SU-DHL-6 (cell line): ENCODE data around the gene RMI1.

Experiments used
- CTCF ChIP-seq: fragments of 200-600 bp; sonication (generic); IDR thresholded peaks from one replicate; pipeline ENCODE4 v1.5.1; 2017; ENCODE audit warnings: antibody characterized with exemption, mild to moderate bottlenecking, low read length, moderate library complexity; ENCODE audit not compliant: insufficient read depth, poor library complexity, severe bottlenecking
- EZH2phosphoT487 ChIP-seq: fragments of 200-600 bp; sonication (generic), shearing (Covaris generic); conservative IDR thresholded peaks from 2 replicates; pipeline ENCODE4 v1.6.1; 2018; ENCODE audit warnings: mild to moderate bottlenecking, antibody characterized with exemption, low read length, moderate library complexity, mixed read lengths

- no peak for TF ChIP-seq CTCF
- TF ChIP-seq EZH2phosphoT487 = no peak
Observed at GRCh38 chr9:83935276-83935935, 45.2 kb upstream of the RMI1 start.
